BE2C (cell line): ENCODE data around the gene SAPCD2.
A peak's percentile ranks its signal among the peaks of the same experiment; 100 is the strongest.

Source experiments
- DNase-seq: peaks from one replicate; pipeline ENCODE4 v3.0.0-alpha.2; 2020
- H3K27me3 ChIP-seq: fragments of 250-450 bp; sonication (Bioruptor Pico); 2 replicates; pipeline ENCODE4 v1.5.1; 2020; ENCODE audit warnings: mild to moderate bottlenecking
- H3K36me3 ChIP-seq: fragments of 250-450 bp; sonication (Bioruptor Pico); 2 replicates; pipeline ENCODE4 v1.5.1; 2020; ENCODE audit warnings: mild to moderate bottlenecking
- H3K4me1 ChIP-seq: fragments of 250-450 bp; sonication (Bioruptor Pico); 2 replicates; pipeline ENCODE4 v1.5.1; 2020
- H3K4me3 ChIP-seq: 2 replicates; pipeline ENCODE4 v1.5.1; 2011; ENCODE audit warnings: low read depth, low read length
- H3K9me3 ChIP-seq: fragments of 250-450 bp; sonication (Bioruptor Pico); 2 replicates; pipeline ENCODE4 v1.5.1; 2020
- CTCF ChIP-seq: IDR thresholded peaks from 2 replicates; pipeline ENCODE4 v1.5.1; 2012; ENCODE audit warnings: mild to moderate bottlenecking, low read depth, low read length

The SAPCD2 gene

GRCh38 chr9:137074657-137075274 lies 4.4 kb upstream of the SAPCD2 start:
- no peak for TF ChIP-seq CTCF
- Histone ChIP-seq H3K36me3 (peaks cover 15% of the 10 kb centered on the region), H3K9me3 (no peaks in the 10 kb centered on the region), H3K4me1 (peaks cover 21% of the 10 kb centered on the region), H3K27me3 (no peaks in the 10 kb centered on the region), H3K4me3 (no peak overlapping the region)
- DNase-seq = no peak

GRCh38 chr9:137073992-137074399 lies 3.6 kb upstream of the SAPCD2 start:
- Histone ChIP-seq H3K9me3 (no peaks in the 10 kb centered on the region), H3K27me3 (no peaks in the 10 kb centered on the region), H3K4me3 (no peak overlapping the region), H3K4me1 (peaks cover 21% of the 10 kb centered on the region), H3K36me3 (peaks cover 7% of the 10 kb centered on the region)
- TF ChIP-seq CTCF = no peak
- no peak for DNase-seq

- no peak for TF ChIP-seq CTCF
- no peak for DNase-seq
- H3K4me1 ChIP-seq = peaks cover 20% of the 10 kb centered on the region
Measured at GRCh38 chr9:137071282-137071681, 925 bp upstream of the SAPCD2 start.

GRCh38 chr9:137070906-137071275 lies 534 bp upstream of the SAPCD2 start:
- Histone ChIP-seq H3K27me3 (no peaks in the 10 kb centered on the region), H3K9me3 (no peaks in the 10 kb centered on the region), H3K4me3 (peak overlapping the region; percentile 74), H3K4me1 (peaks cover 20% of the 10 kb centered on the region), H3K36me3 (peaks cover 14% of the 10 kb centered on the region)
- DNase-seq = peak; percentile 94
- peak; percentile 46 for TF ChIP-seq CTCF

More at GRCh38 chr9:137071282-137071681, 925 bp upstream of the SAPCD2 start:
- H3K4me3 ChIP-seq = peak overlapping the region; percentile 74
- no peaks in the 10 kb centered on the region for H3K27me3 ChIP-seq
- H3K36me3 ChIP-seq = peaks cover 10% of the 10 kb centered on the region
- no peaks in the 10 kb centered on the region for H3K9me3 ChIP-seq

- H3K27me3 ChIP-seq = no peaks in the 10 kb centered on the region
- no peaks in the 10 kb centered on the region for H3K9me3 ChIP-seq
- H3K4me3 ChIP-seq = peak overlapping the region; percentile 74
- no peak for TF ChIP-seq CTCF
- H3K36me3 ChIP-seq = peaks cover 27% of the 10 kb centered on the region
- DNase-seq = peak; percentile 33
- peaks cover 20% of the 10 kb centered on the region for H3K4me1 ChIP-seq
Measured at GRCh38 chr9:137069508-137070091, 757 bp downstream of the SAPCD2 start.

- no peaks in the 10 kb centered on the region for H3K27me3 ChIP-seq
Measured at GRCh38 chr9:137068539-137069507, 1.5 kb downstream of the SAPCD2 start.

More at GRCh38 chr9:137068539-137069507, 1.5 kb downstream of the SAPCD2 start:
- Histone ChIP-seq H3K9me3 (no peaks in the 10 kb centered on the region), H3K4me1 (peaks cover 20% of the 10 kb centered on the region), H3K4me3 (peak overlapping the region; percentile 74), H3K36me3 (peaks cover 35% of the 10 kb centered on the region)
- TF ChIP-seq CTCF = no peak
- peak; percentile 37 for DNase-seq
